GM23248 (cell line): ENCODE measurements around the gene TSPAN12.

Experiments used
- EZH2 ChIP-seq: fragments of 200-600 bp; sonication (generic); IDR thresholded peaks from 2 replicates; pipeline ENCODE4 v1.6.1; 2018; ENCODE audit warnings: antibody characterized with exemption, mild to moderate bottlenecking; ENCODE audit not compliant: insufficient read depth, poor library complexity, severe bottlenecking
- EZH2phosphoT487 ChIP-seq: fragments of 200-600 bp; sonication (generic); IDR thresholded peaks from 2 replicates; pipeline ENCODE4 v1.6.1; 2018; ENCODE audit warnings: antibody characterized with exemption, moderate library complexity, mild to moderate bottlenecking, low read depth; ENCODE audit not compliant: insufficient read depth

- TF ChIP-seq EZH2 (no peak), EZH2phosphoT487 (no peak)
These were observed 58.0 kb downstream of the TSPAN12 start for GRCh38 chr7:120799813-120800475.
